Kidney (tissue), 14 donors: ENCODE data around the gene PDSS2. TPM values are rescaled to one million over a fixed set of nuclear protein-coding genes. Genes with fewer than 3 reads are reported as not detected.
A peak's percentile ranks its signal among the peaks of the same experiment; 100 is the strongest.

Experiments
- DNase-seq, 5 donors: peaks; one replicate each; pipeline ENCODE4 v3.0.0-alpha.2; 2013 to 2020
- FAIRE-seq: peaks from 2 replicates; lab custom pipeline; 2012; peaks lifted over from hg19 to GRCh38; lab: Jason Lieb, UNC
- H3K27ac ChIP-seq, 2 donors: one replicate each; pipeline ENCODE4 v1.7.0; 2013; ENCODE audit warnings: low read depth in 2 of 2, low read length in 2 of 2, inconsistent platforms in 1 of 2
- H3K27me3 ChIP-seq: one replicate; pipeline ENCODE4 v1.7.1; 2013; ENCODE audit warnings: low read length, inconsistent platforms; ENCODE audit not compliant: control insufficient read depth, insufficient read depth
- H3K36me3 ChIP-seq, 3 donors: one replicate each; pipeline versions ENCODE4 v1.7.0 to v1.7.1; 2013; ENCODE audit warnings: low read length in 3 of 3, control low read depth in 1 of 3, inconsistent platforms in 1 of 3; ENCODE audit not compliant: insufficient read depth in 3 of 3, control insufficient read depth in 2 of 3
- H3K4me1 ChIP-seq, 3 donors: one replicate each; pipeline versions ENCODE4 v1.7.0 to v1.7.1; 2013; ENCODE audit warnings: low read length in 3 of 3, inconsistent platforms in 1 of 3, low read depth in 1 of 3; ENCODE audit not compliant: control insufficient read depth in 2 of 3, insufficient read depth in 2 of 3
- H3K4me3 ChIP-seq, 3 donors: one replicate each; pipeline versions ENCODE4 v1.7.0 to v1.8.1; 2013; ENCODE audit warnings: low read length in 3 of 3, control low read depth in 1 of 3, inconsistent platforms in 1 of 3
- H3K9ac ChIP-seq, 3 donors: one replicate each; pipeline versions ENCODE4 v1.7.0 to v1.7.1; 2013; ENCODE audit warnings: low read length in 3 of 3, control low read depth in 1 of 3, inconsistent platforms in 1 of 3
- H3K9me3 ChIP-seq, 3 donors: one replicate each; pipeline versions ENCODE4 v1.7.0 to v1.7.1; 2013; ENCODE audit warnings: low read length in 3 of 3, control low read depth in 1 of 3, inconsistent platforms in 1 of 3; ENCODE audit not compliant: control insufficient read depth in 2 of 3, insufficient read depth in 1 of 3
- intact Hi-C: fragments of 100-400 bp; cut with DNase I; formaldehyde crosslinking; loops from one replicate; pipeline ENCODE4 v1.11.1; 2022
- polyA plus RNA-seq: library from polyadenylated mRNA; stranded (reverse); fragments of 350-450 nt; fragmentation: Illumina TruSeq; extraction: RNeasy Lipid Tissue Mini Kit (QIAGEN cat#74804); gene quantifications from one replicate; pipeline ENCODE4 v1.2.3, GENCODE V29; 2014; ENCODE audit warnings: low read depth, low replicate concordance; ENCODE audit not compliant: insufficient read depth
- total RNA-seq: library from RNA; stranded (reverse); fragmentation: NEBNext Ultra II Directional; extraction: Animal tissue kit (Norgen Biotek cat#: 25700); gene quantifications from one replicate; pipeline ENCODE4 v1.2.1, GENCODE V29; 2021
- TF ChIP-seq, protein P1 (sequence below): IDR thresholded peaks from 3 replicates; pipeline ENCODE4 v1.5.1; 2012; ENCODE audit warnings: mild to moderate bottlenecking, moderate library complexity, borderline replicate concordance; ENCODE audit not compliant: insufficient read depth; ENCODE audit errors: extremely low read depth
- donor health status: control.
- donor health status: control.
- donor health status: control.
- donor health status: control.
- donor health status: control.
- donor health status: DM: yes; HTN: yes; CAD: no.
- donor health status: Normal renal cell carcinoma (clear cell type).

The PDSS2 gene
- total and polyA plus RNA-seq, 2 donors from 2014 or later: 16.4 to 20.7 TPM

GRCh38 chr6:107470364-107470763 lies 11.0 kb upstream of the PDSS2 start:
- no peak overlapping the region for H3K27ac ChIP-seq
- H3K9me3 ChIP-seq: no peaks in the 10 kb centered on the region
- DNase-seq (no peak), FAIRE-seq (no peak)
- no peak overlapping the region for H3K9ac ChIP-seq
- H3K4me3 ChIP-seq: no peak overlapping the region
- H3K4me1 ChIP-seq: no peaks in the 10 kb centered on the region
- intact Hi-C loops: no loop called here
- H3K36me3 ChIP-seq: no peaks in the 10 kb centered on the region
- no peaks in the 10 kb centered on the region for H3K27me3 ChIP-seq
- TF ChIP-seq, protein P1, sequence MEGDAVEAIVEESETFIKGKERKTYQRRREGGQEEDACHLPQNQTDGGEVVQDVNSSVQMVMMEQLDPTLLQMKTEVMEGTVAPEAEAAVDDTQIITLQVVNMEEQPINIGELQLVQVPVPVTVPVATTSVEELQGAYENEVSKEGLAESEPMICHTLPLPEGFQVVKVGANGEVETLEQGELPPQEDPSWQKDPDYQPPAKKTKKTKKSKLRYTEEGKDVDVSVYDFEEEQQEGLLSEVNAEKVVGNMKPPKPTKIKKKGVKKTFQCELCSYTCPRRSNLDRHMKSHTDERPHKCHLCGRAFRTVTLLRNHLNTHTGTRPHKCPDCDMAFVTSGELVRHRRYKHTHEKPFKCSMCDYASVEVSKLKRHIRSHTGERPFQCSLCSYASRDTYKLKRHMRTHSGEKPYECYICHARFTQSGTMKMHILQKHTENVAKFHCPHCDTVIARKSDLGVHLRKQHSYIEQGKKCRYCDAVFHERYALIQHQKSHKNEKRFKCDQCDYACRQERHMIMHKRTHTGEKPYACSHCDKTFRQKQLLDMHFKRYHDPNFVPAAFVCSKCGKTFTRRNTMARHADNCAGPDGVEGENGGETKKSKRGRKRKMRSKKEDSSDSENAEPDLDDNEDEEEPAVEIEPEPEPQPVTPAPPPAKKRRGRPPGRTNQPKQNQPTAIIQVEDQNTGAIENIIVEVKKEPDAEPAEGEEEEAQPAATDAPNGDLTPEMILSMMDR: no peak

GRCh38 chr6:107466062-107466461 lies 6.7 kb upstream of the PDSS2 start:
- H3K27ac ChIP-seq: no peak overlapping the region
- TF ChIP-seq, protein P1: no peak
- H3K27me3 ChIP-seq: no peaks in the 10 kb centered on the region
- no peaks in the 10 kb centered on the region for H3K36me3 ChIP-seq
- no peak for FAIRE-seq
- H3K4me1 ChIP-seq: no peaks in the 10 kb centered on the region
- DNase-seq: peak in 2 of 5 donors; percentile 38 to 50
- H3K4me3 ChIP-seq: no peak overlapping the region
- H3K9me3 ChIP-seq: no peaks in the 10 kb centered on the region
- intact Hi-C loops: no loop called here
- no peak overlapping the region for H3K9ac ChIP-seq

DNA sequence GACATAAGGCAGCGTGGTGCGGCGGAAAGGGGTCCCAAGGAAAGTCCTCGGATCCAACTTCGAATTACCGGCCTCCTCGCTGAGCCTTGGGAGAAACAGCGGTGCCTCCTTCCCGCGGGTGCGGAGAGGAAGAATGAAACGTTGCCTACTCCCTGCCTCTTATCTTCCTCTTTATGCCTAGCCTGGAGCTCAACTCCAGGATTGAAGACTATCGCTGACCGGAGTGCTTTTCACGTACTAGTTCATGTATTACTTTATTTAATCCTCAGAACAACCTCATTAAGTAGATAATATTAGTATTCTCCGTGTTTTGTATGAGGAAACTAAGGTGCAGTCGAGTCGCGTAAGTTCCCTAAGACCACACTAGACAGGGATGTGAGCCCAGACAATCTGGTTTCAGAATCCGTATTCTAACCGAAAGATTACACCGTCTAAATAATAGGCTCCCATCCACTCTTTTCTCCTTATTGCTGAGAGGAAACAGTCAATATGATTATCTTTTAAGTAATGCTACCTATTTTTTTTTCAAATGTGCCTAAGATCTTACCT lies 793 bp upstream of the PDSS2 start:
- H3K4me1 ChIP-seq: peaks cover 0 to 3% (median 0%) of the 10 kb centered on the region in 3 donors
- peak overlapping the region; percentile 89 to 99 (median 99) for H3K4me3 ChIP-seq
- H3K9me3 ChIP-seq: no peaks in the 10 kb centered on the region
- DNase-seq (no peak), FAIRE-seq (no peak)
- TF ChIP-seq, protein P1: no peak
- H3K27ac ChIP-seq: peak overlapping the region; percentile 93 to 96
- intact Hi-C loops: no loop called here
- H3K9ac ChIP-seq: peak overlapping the region; percentile 78 to 97 (median 85)
- no peaks in the 10 kb centered on the region for H3K27me3 ChIP-seq
- no peaks in the 10 kb centered on the region for H3K36me3 ChIP-seq
